Neural progenitor cell (in vitro differentiated cells): ENCODE data around the gene HLTF. TPM values are rescaled to one million over a fixed set of nuclear protein-coding genes. Genes with fewer than 3 reads are reported as not detected.

ENCODE experiments used
- DNase-seq: peaks from one replicate; pipeline ENCODE4 v3.0.0-alpha.2; 2016; ENCODE audit warnings: low spot score
- H2AFZ ChIP-seq: fragments of 200-600 bp; sonication (generic); replicated peaks from 2 replicates; pipeline ENCODE4 v1.6.1; 2016; ENCODE audit warnings: antibody characterized with exemption
- H3F3A ChIP-seq: fragments of 200-600 bp; sonication (generic); 2 replicates; pipeline ENCODE4 v1.6.1; 2016; ENCODE audit warnings: antibody characterized with exemption, low read depth
- H3K27ac ChIP-seq: fragments of 200-600 bp; sonication (generic); 2 replicates; pipeline ENCODE4 v1.5.1; 2016; ENCODE audit warnings: mild to moderate bottlenecking
- H3K27me3 ChIP-seq: fragments of 200-600 bp; sonication (generic); 2 replicates; pipeline ENCODE4 v1.6.1; 2016; ENCODE audit warnings: mild to moderate bottlenecking, moderate library complexity
- H3K36me3 ChIP-seq: fragments of 200-600 bp; sonication (generic); 2 replicates; pipeline ENCODE4 v1.5.1; 2016
- H3K4me1 ChIP-seq: fragments of 200-600 bp; sonication (generic); 2 replicates; pipeline ENCODE4 v1.6.1; 2016; ENCODE audit warnings: mixed run types
- H3K4me2 ChIP-seq: fragments of 200-600 bp; sonication (generic); 2 replicates; pipeline ENCODE4 v1.6.1; 2016
- H3K4me3 ChIP-seq: fragments of 200-600 bp; sonication (generic); 2 replicates; pipeline ENCODE4 v1.5.1; 2016
- H3K79me2 ChIP-seq: fragments of 200-600 bp; sonication (generic); 2 replicates; pipeline ENCODE4 v1.6.1; 2016; ENCODE audit warnings: low read depth
- H3K9ac ChIP-seq: fragments of 200-600 bp; sonication (generic); 2 replicates; pipeline ENCODE4 v1.6.1; 2016
- H3K9me3 ChIP-seq: fragments of 200-600 bp; sonication (generic); 2 replicates; pipeline ENCODE4 v1.5.1; 2016; ENCODE audit warnings: low read depth
- H4K20me1 ChIP-seq: fragments of 200-600 bp; sonication (generic); 2 replicates; pipeline ENCODE4 v1.6.1; 2016; ENCODE audit warnings: low read depth
- H3K27ac Mint-ChIP-seq: 3 replicates; pipeline ENCODE4 v1.8.0; 2021; ENCODE audit warnings: mixed read lengths
- H3K27me3 Mint-ChIP-seq: 2 replicates; pipeline ENCODE4 v1.8.0; 2022; ENCODE audit warnings: low read depth, mild to moderate bottlenecking, inconsistent platforms, moderate library complexity, mixed read lengths; ENCODE audit not compliant: insufficient read depth
- H3K36me3 Mint-ChIP-seq: 3 replicates; pipeline ENCODE4 v1.8.0; 2021; ENCODE audit warnings: mixed read lengths
- H3K4me1 Mint-ChIP-seq: 3 replicates; pipeline ENCODE4 v1.8.0; 2021; ENCODE audit warnings: mixed read lengths
- H3K4me3 Mint-ChIP-seq: 3 replicates; pipeline ENCODE4 v1.8.0; 2021; ENCODE audit warnings: mild to moderate bottlenecking, moderate library complexity, mixed read lengths
- H3K9me3 Mint-ChIP-seq: 3 replicates; pipeline ENCODE4 v1.8.0; 2020; ENCODE audit warnings: mixed read lengths
- EZH2 ChIP-seq: fragments of 200-600 bp; sonication (generic); IDR thresholded peaks from 2 replicates; pipeline ENCODE4 v1.6.1; 2017; ENCODE audit warnings: antibody characterized with exemption, mild to moderate bottlenecking, moderate library complexity
- EZH2phosphoT487 ChIP-seq: fragments of 200-600 bp; sonication (generic); IDR thresholded peaks from 2 replicates; pipeline ENCODE4 v1.6.1; 2017; ENCODE audit warnings: antibody characterized with exemption
- total RNA-seq: library from RNA; depleted of rRNA; stranded (reverse); fragments of >200 nt; gene quantifications from 2 replicates; pipeline ENCODE4 v1.2.3, GENCODE V29; 2015; ENCODE audit warnings: low replicate concordance
- TF ChIP-seq, protein P1 (sequence below): fragments of 200-600 bp; sonication (generic); IDR thresholded peaks from 2 replicates; pipeline ENCODE4 v1.5.1; 2017; ENCODE audit warnings: antibody characterized with exemption, mild to moderate bottlenecking

The HLTF gene
- total RNA-seq, 1 donor from 2014 or later = 76.1 TPM

DNA sequence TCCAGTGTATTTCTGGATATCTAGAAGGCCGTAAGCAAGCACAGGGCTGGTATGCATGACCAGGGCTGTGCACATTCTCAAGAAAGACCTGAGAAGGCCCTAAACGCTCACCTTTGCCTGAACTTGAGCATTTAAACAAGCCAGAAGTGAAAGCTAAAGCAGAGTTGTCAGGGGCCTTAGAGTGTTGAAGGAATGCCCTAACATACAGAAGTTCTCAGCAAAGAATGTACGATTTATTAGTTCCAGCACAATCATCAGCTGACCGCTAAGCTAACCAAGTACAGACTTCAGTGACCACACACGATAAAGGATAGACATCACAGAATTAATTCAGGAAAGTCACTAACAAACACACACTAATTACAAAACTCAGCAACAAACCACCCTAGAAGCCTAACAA, 8.7 kb downstream of the HLTF start:
- Mint-ChIP-seq H3K9me3 (peaks cover 5% of the 10 kb centered on the region), H3K4me1 (peaks cover 3% of the 10 kb centered on the region), H3K27ac (no peak overlapping the region), H3K36me3 (peaks cover 35% of the 10 kb centered on the region), H3K27me3 (no peaks in the 10 kb centered on the region), H3K4me3 (no peak overlapping the region)
- Histone ChIP-seq H4K20me1 (no peaks in the 10 kb centered on the region), H3K4me1 (no peaks in the 10 kb centered on the region), H3F3A (no peaks in the 10 kb centered on the region), H3K4me3 (no peak overlapping the region), H3K36me3 (peaks cover 8% of the 10 kb centered on the region), H3K9me3 (no peaks in the 10 kb centered on the region), H3K79me2 (peaks cover 19% of the 10 kb centered on the region), H3K9ac (no peak overlapping the region), H2AFZ (no peak overlapping the region), H3K27ac (no peak overlapping the region), H3K27me3 (no peaks in the 10 kb centered on the region), H3K4me2 (no peak overlapping the region)
- TF ChIP-seq EZH2 = no peak
- no peak for TF ChIP-seq EZH2phosphoT487
- TF ChIP-seq, protein P1, sequence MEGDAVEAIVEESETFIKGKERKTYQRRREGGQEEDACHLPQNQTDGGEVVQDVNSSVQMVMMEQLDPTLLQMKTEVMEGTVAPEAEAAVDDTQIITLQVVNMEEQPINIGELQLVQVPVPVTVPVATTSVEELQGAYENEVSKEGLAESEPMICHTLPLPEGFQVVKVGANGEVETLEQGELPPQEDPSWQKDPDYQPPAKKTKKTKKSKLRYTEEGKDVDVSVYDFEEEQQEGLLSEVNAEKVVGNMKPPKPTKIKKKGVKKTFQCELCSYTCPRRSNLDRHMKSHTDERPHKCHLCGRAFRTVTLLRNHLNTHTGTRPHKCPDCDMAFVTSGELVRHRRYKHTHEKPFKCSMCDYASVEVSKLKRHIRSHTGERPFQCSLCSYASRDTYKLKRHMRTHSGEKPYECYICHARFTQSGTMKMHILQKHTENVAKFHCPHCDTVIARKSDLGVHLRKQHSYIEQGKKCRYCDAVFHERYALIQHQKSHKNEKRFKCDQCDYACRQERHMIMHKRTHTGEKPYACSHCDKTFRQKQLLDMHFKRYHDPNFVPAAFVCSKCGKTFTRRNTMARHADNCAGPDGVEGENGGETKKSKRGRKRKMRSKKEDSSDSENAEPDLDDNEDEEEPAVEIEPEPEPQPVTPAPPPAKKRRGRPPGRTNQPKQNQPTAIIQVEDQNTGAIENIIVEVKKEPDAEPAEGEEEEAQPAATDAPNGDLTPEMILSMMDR = no peak
- DNase-seq = no peak

DNA sequence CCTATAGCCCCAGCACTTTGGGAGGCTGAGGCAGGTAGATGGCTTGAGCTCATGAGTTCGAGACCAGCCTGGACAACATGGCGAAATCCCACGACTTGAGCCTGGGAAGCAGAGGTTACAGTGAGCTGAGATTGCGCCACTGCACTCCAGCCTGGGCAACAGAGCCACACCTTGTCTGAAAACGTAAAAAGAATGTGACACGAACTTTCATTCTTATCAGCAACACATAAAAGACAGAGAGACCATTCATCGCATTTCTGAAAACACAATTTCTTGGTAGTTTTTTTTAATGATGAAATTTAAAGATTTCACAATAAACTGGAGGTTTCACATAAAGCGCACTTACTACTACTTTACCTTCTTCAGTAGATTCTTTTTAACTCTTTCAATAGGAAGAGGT, 18.4 kb downstream of the HLTF start:
- H3K4me2 ChIP-seq = no peak overlapping the region
- Mint-ChIP-seq H3K36me3 (peaks cover 23% of the 10 kb centered on the region), H3K4me3 (no peak overlapping the region), H3K9me3 (no peaks in the 10 kb centered on the region), H3K27me3 (no peaks in the 10 kb centered on the region), H3K4me1 (no peaks in the 10 kb centered on the region), H3K27ac (no peak overlapping the region)
- no peak overlapping the region for H3K4me3 ChIP-seq
- H3K79me2 ChIP-seq = no peaks in the 10 kb centered on the region
- no peak overlapping the region for H3K27ac ChIP-seq
- H3F3A ChIP-seq = no peaks in the 10 kb centered on the region
- H2AFZ ChIP-seq = no peak overlapping the region
- H3K9ac ChIP-seq = no peak overlapping the region
- H3K9me3 ChIP-seq = no peaks in the 10 kb centered on the region
- no peaks in the 10 kb centered on the region for H4K20me1 ChIP-seq
- H3K27me3 ChIP-seq = no peaks in the 10 kb centered on the region
- no peaks in the 10 kb centered on the region for H3K4me1 ChIP-seq
- H3K36me3 ChIP-seq = peaks cover 21% of the 10 kb centered on the region
- no peak for DNase-seq
- TF ChIP-seq EZH2phosphoT487 (no peak), EZH2 (no peak)
- TF ChIP-seq, protein P1 = no peak

DNA sequence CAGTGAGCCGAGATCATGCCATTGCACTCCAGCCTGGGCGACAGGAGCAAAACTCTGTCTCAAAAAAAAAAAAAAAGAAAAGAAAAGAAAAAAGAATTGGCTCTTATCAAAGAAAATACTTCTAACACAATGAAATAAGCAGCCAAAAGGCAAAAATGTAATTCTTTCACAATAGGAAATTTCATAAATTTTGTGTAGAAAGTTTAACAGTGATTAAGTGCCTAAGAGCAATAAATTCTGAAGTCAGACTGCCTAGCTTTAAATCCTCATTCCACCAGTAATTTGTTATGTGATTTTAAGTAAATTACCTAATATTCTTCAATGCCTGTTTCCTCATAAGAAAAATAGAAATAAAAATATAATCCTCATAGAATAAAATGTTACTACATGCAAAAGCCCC, 24.6 kb downstream of the HLTF start:
- H3K4me3 Mint-ChIP-seq = no peak overlapping the region
- no peaks in the 10 kb centered on the region for H3K36me3 ChIP-seq
- no peak for TF ChIP-seq EZH2phosphoT487
- TF ChIP-seq, protein P1 = no peak
- TF ChIP-seq EZH2 = no peak
- no peak overlapping the region for H2AFZ ChIP-seq
- H3K27me3 Mint-ChIP-seq = no peaks in the 10 kb centered on the region
- no peak for DNase-seq
- no peak overlapping the region for H3K9ac ChIP-seq
- H3F3A ChIP-seq = no peaks in the 10 kb centered on the region
- H3K4me3 ChIP-seq = no peak overlapping the region
- no peaks in the 10 kb centered on the region for H3K9me3 Mint-ChIP-seq
- H4K20me1 ChIP-seq = no peaks in the 10 kb centered on the region
- H3K36me3 Mint-ChIP-seq = peaks cover 39% of the 10 kb centered on the region
- no peaks in the 10 kb centered on the region for H3K9me3 ChIP-seq
- H3K27ac ChIP-seq = no peak overlapping the region
- no peak overlapping the region for H3K4me2 ChIP-seq
- no peaks in the 10 kb centered on the region for H3K4me1 ChIP-seq
- H3K79me2 ChIP-seq = no peaks in the 10 kb centered on the region
- H3K27me3 ChIP-seq = no peaks in the 10 kb centered on the region
- H3K27ac Mint-ChIP-seq = no peak overlapping the region
- H3K4me1 Mint-ChIP-seq = no peaks in the 10 kb centered on the region
